Measurements from ENCODE around the gene FAM228B.

DNA sequence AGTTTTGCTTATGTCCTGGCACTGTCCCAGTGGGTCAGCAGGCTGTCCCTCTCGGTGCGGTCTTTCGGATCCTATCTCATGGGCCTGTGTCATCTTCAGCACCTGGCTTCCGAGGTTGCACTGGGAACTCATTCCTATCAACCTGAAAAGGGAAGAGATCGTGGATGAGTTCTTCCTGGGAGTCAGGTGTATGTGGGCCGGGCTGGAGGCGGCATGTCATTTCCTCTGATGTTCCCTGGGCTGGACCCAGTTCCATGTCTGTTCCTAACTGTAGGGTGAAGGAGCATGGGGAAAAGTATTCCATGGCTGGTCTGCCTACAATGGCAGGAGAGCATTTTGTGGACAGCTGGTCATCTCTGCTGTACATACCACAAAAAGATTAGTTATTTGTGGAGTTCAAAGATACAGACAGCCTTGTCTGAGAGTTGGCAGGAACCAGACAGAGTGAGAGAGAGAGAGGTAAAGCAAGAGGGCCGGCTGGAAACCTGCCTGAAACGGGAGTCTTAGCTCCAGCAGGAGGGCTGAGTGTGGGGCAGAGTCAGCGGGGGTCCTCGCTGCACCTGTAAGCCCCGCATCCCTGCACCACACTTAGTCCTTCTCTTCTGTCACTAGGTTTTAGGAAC is 76.8 kb downstream of the FAM228B start:
- TF ChIP-seq, protein P1, sequence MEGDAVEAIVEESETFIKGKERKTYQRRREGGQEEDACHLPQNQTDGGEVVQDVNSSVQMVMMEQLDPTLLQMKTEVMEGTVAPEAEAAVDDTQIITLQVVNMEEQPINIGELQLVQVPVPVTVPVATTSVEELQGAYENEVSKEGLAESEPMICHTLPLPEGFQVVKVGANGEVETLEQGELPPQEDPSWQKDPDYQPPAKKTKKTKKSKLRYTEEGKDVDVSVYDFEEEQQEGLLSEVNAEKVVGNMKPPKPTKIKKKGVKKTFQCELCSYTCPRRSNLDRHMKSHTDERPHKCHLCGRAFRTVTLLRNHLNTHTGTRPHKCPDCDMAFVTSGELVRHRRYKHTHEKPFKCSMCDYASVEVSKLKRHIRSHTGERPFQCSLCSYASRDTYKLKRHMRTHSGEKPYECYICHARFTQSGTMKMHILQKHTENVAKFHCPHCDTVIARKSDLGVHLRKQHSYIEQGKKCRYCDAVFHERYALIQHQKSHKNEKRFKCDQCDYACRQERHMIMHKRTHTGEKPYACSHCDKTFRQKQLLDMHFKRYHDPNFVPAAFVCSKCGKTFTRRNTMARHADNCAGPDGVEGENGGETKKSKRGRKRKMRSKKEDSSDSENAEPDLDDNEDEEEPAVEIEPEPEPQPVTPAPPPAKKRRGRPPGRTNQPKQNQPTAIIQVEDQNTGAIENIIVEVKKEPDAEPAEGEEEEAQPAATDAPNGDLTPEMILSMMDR (conservative IDR thresholded peaks at IDR 0.05; ENCODE audit: low read length), result no peak
- no peak for TF ChIP-seq EZH2phosphoT487 (IDR thresholded peaks at IDR 0.05; ENCODE audit: borderline replicate concordance, low read depth, low read length)

Data from OCI-LY7 (cell line).